Jurkat, Clone E6-1 (cell line): ENCODE results near the gene ENTHD1.
A peak's percentile ranks its signal among the peaks of the same experiment; 100 is the strongest.
"Not testable (repeated sequence)": the region's sequence is repeated elsewhere in the genome, so short reads cannot be mapped to it uniquely, and the experiment has no call there.

Source experiments
- DNase-seq: peaks from one replicate; pipeline ENCODE4 v3.0.0-alpha.2; 2011; ENCODE audit warnings: low read depth, low spot score
- H3K4me3 ChIP-seq: 2 replicates; pipeline ENCODE4 v1.5.1; 2011; ENCODE audit warnings: mild to moderate bottlenecking, low read length, control low read depth, moderate library complexity

Gene ENTHD1

DNA sequence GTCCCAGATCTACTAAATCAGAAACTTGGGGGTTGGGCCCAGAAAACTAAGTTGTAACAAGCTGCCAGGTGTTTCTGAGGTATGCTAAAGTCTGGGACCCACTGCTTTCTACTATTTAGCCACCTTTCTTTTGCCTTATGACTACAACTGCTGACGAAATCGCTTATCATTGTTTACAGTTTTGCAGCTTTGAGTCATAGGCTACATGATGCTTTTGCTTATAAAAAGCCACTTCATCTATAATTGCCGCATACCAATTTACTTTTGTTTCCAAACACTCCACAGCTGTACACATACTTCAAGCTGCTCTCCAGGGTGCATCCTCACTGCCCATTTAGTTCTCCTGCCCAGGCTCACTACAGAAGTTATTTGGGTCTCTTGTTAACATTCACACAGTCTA is 144.7 kb downstream of the ENTHD1 start:
- DNase-seq, result no peak
- no peak overlapping the region for H3K4me3 ChIP-seq

DNA sequence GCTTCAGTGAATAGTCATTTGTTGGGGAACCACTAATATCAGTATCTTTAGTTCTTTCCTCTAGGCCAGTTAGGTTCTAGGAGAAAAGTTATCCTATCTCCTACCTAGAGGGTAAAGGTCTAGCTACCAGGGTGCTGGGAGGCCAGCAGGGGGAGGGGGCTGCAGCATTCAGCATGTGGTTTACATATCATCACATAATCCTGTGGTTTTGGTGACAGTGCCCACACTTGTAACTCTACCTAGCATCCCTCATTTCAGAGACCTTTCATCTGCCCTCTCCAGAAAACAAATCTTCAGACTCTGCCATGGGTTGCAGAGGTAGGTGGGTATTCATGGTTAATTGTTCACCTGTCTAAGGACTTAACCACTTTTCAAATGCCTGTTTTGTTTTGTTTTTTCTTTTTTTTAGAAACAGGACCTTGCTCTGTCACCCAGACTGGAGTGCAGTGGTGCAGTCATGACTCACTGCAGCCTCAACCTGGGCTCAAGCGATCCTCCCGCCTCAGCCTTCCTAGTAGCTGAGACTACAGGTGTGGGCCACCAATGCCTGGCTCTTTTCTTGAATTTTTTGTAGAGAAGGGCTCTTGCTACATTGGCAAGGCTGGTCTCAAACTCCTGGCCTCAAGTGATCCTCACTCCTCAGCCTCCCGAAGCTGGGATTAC is 146.8 kb downstream of the ENTHD1 start:
- no peak overlapping the region for H3K4me3 ChIP-seq
- peak; percentile 31 for DNase-seq

DNA sequence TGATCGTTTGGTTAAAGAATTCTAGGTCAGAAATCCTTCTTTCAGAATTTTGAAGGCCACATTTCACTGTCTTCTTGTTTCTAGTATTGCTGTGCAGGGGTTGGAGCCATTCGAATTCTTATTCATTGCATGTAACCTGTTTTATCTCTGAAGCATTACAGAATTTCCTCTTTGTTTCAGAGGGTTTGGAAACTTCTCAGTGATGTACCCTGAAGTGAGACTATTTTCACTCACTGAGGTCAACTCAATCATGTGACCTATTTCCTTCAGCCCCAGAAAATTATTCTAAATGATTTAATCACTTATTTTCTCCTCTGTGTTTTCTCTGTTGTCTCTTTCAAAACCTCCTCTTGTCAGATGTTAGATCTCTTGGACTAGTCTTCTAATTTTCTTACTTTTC is 147.8 kb downstream of the ENTHD1 start:
- DNase-seq, result no peak
- no peak overlapping the region for H3K4me3 ChIP-seq

DNA sequence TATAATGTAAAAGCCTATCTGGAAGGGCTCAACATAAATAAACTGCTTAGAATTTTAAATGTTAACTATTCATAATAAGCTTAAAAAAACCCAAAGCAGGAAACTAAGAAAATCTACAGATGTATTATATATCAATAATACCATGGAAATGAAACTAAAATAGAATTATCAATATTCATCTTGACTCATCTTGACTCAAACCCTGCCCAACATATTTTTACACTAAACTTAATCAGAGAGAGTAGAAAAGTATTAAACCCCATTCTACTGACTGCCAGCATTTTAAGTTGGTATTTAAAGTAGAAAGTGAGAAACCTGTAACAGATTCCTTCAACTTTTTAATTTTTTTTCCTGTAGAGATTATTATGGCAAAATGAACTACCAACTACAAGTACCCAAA is 149.2 kb downstream of the ENTHD1 start:
- DNase-seq, result no peak
- H3K4me3 ChIP-seq, result no peak overlapping the region

DNA sequence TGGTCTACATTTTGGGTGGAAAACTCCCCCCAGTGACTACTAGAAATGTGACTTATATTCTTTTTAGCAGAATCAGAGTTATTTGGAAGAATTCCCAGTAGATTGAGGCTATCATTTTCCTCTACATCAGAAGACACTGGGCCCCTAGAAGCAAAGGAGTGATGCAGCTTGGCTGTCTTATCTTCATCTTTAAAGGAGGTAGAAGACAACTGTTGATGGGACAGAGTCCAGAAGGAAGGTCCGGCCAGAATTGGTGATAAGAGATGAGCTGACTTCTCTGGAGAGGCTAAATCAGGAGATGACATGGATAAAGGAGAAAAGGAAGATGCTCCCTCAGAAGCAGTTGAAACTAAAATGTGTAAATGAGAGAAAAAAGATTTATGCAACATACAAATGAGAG is 149.6 kb downstream of the ENTHD1 start:
- H3K4me3 ChIP-seq, result no peak overlapping the region
- no peak for DNase-seq

DNA sequence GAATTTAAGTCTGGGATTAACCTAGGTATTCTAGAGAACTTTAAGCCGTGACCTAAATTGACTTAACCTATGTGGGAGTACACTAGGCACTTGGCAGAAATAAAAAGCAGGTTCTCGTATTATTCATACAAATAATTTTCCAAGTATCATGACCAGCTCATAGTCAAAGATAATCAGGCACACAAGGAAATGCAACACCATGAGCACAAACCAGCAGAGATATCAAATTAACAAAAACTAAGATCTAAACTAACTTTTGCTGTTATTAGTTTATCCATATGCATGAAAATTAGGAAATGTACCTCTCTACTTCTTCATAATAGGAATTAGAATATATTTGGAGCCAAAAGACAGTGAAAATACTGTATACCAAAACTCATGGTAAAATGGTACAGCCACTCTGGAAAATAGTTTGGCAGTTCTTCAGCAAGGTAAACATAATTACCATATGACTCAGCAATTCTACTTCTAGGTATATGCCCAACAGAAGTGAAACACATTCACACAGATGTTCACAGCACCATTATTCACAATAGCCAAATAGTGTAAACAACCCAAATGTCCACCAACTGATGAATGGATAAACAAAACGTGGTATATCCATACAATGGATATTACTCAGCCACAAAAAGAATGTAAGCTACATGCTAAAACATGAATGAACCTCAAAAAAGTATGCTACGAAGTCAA is 154.1 kb downstream of the ENTHD1 start:
- no peak for DNase-seq
- no peak overlapping the region for H3K4me3 ChIP-seq

DNA sequence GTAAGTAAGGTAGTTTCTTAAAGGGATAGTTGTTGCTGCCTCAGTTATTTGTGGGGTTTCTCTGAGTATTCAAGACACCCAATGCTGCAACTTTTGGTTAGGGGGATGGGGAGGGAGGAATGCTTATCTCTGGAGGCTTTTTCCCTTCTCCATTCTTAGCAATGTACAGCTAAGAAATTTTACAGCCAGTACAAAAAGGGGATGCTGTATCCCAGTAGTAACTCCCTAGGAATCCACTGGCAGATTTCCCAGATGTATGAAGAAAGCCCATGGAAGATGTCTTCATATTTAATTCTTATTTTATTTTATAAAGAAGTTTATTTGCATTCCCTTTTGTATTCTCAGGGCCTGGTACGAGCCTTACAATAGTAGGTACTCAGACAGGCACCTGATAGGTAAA is 154.8 kb downstream of the ENTHD1 start:
- DNase-seq, result no peak

DNA sequence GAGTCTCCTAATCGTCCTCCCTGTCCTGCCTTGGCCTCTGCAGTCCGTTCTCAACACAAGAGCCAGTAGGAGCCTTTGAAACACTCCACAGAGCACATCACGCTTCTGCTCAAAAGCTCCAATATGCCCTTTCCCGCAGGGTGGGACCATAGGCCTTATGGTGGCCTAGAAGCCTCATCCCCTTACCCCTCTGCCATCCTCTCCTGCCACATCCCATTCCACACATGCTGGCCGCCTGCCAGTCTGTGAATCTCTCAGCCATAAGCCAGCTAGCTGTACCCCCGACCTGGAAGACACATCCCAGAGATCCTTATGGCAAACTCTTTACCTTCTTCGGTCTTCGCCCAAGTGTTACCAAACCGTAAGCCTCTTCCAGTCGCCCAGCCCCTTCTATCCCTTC is 157.8 kb downstream of the ENTHD1 start:
- no peak for DNase-seq
- no peak overlapping the region for H3K4me3 ChIP-seq

More for the DNA sequence above, 154.8 kb downstream of the ENTHD1 start:
- H3K4me3 ChIP-seq, result no peak overlapping the region

DNA sequence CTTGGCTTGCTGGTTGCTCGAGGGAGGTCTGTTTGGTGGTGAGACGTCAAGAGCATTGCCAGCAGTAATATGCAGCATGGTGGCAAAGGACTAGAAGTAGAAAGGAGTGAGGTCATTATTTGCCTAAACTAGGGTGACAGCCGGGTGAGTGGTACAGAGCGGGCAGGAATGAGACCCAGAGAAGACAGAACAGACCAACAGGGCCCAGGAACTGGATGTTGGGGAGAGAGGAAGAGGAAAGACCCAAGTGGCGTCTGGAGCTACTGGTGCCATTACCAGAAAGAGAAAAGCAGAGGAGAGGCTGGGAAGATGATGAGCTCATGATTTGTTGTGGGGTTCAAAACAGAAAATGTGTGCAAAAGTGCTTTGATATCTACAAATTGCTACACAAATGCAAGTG is 158.7 kb downstream of the ENTHD1 start:
- no peak for DNase-seq
- no peak overlapping the region for H3K4me3 ChIP-seq

DNA sequence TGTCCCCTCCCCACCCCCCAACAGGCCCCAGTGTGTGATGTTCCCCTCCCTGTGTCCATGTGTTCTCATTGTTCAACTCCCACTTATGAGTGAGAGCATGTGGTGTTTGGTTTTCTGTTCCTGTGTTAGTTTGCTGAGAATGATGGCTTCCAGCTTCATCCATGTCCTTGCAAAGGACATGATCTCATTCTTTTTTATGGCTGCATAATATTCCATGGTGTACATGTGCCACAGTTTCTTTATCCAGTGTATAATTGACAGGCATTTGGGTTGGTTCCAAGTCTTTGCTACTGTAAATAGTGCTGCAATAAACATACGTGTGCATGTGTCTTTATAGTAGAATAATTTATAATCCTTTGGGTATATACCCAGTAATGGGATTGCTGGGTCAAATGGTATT is 159.5 kb downstream of the ENTHD1 start:
- not testable (repeated sequence) for H3K4me3 ChIP-seq, DNase-seq

DNA sequence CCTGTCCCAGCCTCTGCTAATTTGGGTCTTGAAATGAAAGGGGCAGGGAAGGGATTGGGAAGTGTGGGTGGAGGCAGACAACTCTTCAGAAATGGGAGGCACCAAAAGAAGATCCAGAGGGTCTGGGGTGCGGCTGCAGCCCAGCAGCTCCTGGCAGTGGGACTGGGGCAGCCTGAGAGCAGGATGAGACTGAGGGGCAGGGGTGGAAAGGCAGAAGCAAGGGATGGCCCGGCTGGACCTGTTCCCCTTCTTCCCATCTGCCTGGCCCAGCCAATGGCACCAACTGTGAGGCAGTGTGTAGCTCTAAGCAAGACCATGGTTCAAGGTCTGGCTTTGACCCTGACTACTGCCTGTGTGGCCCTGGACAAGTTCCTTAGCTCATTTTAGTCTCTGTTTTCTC is 160.4 kb downstream of the ENTHD1 start:
- DNase-seq, result no peak

DNA sequence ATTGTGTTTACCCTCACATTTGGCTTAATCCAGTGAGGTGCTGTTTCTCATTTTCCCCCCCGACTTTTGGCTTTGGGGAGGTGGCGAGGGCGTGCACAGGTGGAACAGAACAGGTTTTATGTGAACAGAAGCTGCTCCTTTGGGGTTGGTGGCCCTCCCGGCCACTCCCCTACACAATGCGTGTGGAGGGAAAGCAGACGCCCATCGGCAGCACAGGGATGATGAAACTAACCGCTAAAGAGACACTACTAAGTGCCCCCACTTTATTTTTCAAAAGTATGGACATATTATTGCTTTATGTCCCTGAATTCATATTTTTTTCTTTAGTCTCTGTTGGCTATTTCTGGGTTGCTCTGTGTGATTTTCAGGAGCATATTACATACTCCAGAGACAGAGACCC is 160.9 kb downstream of the ENTHD1 start:
- no peak overlapping the region for H3K4me3 ChIP-seq
- no peak for DNase-seq

More for the DNA sequence above, 160.4 kb downstream of the ENTHD1 start:
- H3K4me3 ChIP-seq, result no peak overlapping the region

DNA sequence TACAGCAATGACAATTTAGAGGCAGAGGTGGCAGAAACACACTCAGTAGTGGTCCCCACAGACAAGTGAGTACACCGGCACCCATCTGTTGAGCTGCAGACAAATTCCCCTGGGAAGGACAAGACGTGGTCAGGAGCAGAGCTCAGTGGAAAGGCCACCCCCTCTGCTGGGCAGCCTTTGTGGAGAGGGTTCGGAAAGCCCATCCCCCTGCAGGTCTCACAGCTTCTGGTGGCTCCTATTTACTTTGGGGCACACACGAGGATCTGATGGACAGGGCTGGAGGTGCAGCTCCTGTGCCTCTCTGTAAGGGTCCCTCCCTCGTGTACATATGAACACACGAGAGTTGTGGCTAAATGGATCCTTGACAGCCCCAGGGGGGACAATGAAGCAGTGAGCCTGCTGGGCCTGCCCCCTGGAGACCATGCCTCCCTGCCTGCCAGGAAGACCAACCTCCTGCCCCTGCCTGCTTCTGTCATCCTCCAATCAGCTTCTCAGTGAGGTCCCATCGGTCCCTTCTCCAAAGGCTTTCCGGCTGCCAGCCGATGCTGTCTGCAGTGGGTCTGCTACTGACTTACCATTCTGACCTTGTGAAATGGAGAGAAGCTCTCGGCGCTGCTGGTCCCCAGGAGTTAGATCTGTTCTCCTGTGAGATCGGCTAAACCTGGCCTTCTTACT is 161.5 kb downstream of the ENTHD1 start:
- no peak overlapping the region for H3K4me3 ChIP-seq
- no peak for DNase-seq

DNA sequence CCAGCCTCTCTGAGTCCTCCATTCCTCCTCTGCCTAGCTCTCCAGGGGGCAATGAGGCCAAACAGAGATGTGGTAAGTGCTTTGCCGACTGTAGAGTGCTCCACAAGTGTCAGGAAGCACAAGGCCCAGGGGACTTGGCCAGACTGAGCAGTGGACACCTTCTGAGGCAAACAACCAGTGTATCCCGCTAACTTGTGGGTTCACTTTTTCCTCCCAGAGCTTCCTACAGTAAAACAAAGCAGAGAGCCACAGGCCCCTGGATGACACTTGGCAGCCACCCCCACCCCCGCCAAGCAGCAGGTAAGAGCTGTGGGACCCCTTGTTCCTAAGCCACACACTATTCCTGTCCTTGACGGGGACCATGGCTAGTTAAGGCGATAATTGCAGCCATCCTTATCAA is 162.1 kb downstream of the ENTHD1 start:
- no peak overlapping the region for H3K4me3 ChIP-seq
- no peak for DNase-seq

DNA sequence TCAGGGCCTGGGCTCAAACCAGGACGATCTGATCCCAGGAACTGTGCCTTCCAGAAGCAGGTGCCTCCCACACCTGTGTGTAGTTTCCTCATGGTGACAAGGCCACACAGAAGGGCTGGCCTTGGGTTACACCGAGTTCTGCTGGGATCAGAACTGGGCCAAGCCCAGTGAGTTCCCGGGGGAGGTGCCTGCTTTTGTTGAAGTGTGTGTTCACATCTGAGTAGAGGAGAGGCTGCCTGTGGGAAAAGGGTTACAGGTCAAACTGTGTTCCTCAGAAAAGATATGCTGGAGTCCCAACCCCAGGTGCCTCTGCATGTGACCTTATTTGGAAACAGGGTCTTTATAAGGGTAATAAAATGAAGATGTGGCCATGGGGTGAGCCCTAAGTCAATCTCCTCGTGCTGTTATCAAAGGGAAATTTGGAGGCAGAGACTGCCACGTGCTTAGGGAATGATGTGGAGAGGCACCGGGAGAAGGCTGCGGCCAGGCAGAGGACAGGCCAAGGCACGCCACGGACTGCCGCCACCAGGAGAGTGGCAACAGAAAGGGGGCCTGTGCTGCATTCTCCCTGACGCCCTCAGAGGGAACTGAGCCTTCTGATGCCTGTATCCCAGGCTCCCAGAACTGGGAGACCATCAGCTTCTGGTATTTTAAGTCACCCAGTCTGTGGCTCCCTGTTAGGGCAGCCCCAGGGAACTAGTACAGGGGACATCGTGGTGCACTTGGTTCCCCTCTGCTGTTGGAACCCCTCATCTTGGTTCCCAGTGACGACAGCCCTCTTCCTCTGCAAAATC is 164.2 kb downstream of the ENTHD1 start:
- DNase-seq, result no peak
- no peak overlapping the region for H3K4me3 ChIP-seq

DNA sequence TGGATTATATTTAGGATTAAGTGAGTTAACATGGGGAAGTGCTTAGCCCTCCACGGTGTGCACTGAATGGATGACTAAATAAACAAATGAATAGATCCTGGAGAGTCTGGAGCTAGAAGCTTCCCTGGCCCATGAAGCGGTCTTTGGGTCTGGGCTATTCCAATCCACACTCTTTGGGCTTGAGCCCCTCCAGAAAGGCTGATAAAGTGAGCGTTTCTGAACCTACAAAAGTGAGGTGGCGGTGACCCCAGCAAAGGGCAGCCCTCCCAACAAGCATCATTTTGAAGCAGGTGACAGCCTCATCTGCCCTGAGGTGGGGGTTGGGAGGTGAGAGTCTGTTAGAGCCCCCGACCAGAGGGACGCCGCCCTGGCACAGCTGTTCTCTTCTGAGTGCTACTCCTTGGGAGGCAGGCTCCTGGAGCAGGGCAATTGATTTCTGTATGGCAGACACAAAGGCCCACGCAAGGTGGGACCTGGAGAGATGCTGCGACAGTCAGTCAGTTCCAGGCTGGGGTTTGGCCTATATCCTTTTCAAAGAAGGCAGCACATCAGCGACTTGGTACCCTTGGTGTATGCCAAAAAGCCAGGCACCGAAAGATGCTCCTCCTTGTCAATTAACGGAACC is 165.2 kb downstream of the ENTHD1 start:
- no peak overlapping the region for H3K4me3 ChIP-seq
- no peak for DNase-seq

DNA sequence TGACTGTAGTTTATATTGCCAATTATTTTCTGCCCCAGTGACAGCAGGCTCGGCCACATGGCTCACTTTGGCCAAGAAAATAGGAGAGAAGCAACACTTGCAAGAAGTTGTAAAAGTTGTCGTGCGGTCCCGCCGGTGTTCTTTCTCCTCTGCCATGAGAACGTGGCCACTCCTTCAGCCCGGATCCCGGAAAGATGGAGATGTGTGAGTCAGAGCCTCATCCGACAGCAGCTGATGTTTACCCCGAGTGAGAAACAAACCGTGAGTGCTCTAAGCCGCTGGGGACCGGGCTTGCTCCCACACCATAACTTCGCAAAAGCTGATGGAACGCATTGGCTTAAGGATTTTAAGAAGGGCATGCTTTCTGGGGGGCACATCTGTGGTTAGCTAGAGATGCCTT is 166.0 kb downstream of the ENTHD1 start:
- no peak for DNase-seq
- no peak overlapping the region for H3K4me3 ChIP-seq

DNA sequence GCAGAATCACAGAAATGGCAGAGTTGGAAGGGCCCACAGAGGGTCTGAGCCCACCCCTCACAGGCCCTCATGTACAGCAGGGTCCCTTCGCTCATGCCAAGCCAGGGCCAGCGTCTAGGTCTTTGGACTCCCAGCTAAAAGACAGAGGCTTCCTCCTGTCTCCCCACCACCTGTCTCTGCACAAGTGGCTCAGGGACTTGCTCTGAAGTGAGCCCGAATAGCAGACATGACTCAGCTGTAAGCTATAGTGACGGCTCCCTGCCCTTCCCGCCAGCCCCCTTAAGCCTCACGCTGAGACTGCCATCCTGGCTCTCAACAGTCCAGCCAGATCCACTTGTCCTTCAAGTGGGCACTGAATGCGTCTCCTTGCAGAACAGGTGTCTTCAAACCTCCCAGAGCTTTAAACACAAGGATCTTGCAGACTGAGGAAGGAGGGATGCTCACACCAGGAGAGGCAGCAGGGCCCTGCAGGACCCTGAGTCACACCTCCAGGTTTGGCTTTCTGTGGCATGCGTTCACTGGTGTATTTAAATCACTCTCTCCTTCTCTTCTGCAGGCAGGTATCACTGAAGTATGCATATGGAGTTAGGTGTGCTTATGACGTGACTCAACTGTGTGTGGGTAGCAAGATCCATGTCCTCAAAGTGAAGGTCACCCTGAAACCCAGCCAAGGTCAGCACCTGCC is 168.1 kb downstream of the ENTHD1 start:
- DNase-seq, result no peak

DNA sequence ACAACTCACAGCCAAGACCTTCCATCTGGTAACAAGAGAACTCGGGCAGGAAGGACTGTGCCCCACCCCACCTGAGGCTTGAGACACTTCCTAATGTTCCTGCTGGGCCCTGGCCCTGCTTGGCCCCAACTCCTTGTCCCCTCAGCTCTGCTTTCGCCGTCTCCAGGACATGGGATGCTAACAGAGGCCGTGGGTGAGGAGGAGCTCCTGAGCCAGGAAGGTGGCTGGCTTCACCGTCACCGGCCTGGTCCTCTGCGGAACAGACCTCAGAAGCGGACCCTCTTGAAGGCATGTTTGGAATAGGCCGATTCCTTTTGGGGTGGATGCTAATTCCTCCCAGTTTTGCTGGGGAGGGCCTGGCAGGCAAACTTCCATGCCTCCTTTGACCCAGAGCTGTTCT is 168.7 kb downstream of the ENTHD1 start:
- no peak overlapping the region for H3K4me3 ChIP-seq
- no peak for DNase-seq

More for the DNA sequence above, 168.1 kb downstream of the ENTHD1 start:
- H3K4me3 ChIP-seq, result no peak overlapping the region
